ENCODE measurements around the gene SPAG8.

Gene SPAG8

GRCh38 chr9:35776018-35776417, 36.0 kb downstream of the SPAG8 start:
- no peak overlapping the region for H3K27ac ChIP-seq (ENCODE audit: low read depth, low read length)
- peaks cover 16% of the 10 kb centered on the region for H3K4me1 ChIP-seq (ENCODE audit: control insufficient read depth, low read length)
- H3K36me3 ChIP-seq (ENCODE audit: control insufficient read depth, low read length), result no peaks in the 10 kb centered on the region; the same call in 1 of the 2 replicates
- peak overlapping the region; percentile 10; the same call in 1 of the 2 replicates for H3K4me2 ChIP-seq (ENCODE audit: low read length)
- no peak overlapping the region for H3K4me3 ChIP-seq (ENCODE audit: low read length)
- H3K9me2 ChIP-seq (replicated peaks; ENCODE audit: control insufficient read depth, low read length), result no peaks in the 10 kb centered on the region
- H3F3A ChIP-seq (ENCODE audit: control insufficient read depth, insufficient read depth), result no peaks in the 10 kb centered on the region
- H3K27me3 ChIP-seq (ENCODE audit: control insufficient read depth, low read length), result no peaks in the 10 kb centered on the region
- no peaks in the 10 kb centered on the region for H4K20me1 ChIP-seq (ENCODE audit: control insufficient read depth, insufficient read depth, low read depth, low read length)
- no peaks in the 10 kb centered on the region for H3K79me2 ChIP-seq (ENCODE audit: control insufficient read depth, low read length)
- TF ChIP-seq EZH2phosphoT487 (IDR thresholded peaks at IDR 0.05; ENCODE audit: borderline replicate concordance, low read length) (no peak), CTCF (IDR thresholded peaks at IDR 0.05; ENCODE audit: low read depth, low read length, poor library complexity, severe bottlenecking) (no peak)
- H3K9me3 ChIP-seq (ENCODE audit: control insufficient read depth, insufficient read depth, low read length), result no peaks in the 10 kb centered on the region

GRCh38 chr9:35774907-35775635, 37.0 kb downstream of the SPAG8 start:
- H3K4me3 ChIP-seq (ENCODE audit: low read length), result no peak overlapping the region
- H3K9me3 ChIP-seq (ENCODE audit: control insufficient read depth, insufficient read depth, low read length), result no peaks in the 10 kb centered on the region
- TF ChIP-seq EZH2phosphoT487 (IDR thresholded peaks at IDR 0.05; ENCODE audit: borderline replicate concordance, low read length), result no peak
- H3K4me1 ChIP-seq (ENCODE audit: control insufficient read depth, low read length), result peaks cover 16% of the 10 kb centered on the region
- no peak overlapping the region for H3K27ac ChIP-seq (ENCODE audit: low read depth, low read length)
- no peaks in the 10 kb centered on the region for H3K79me2 ChIP-seq (ENCODE audit: control insufficient read depth, low read length)
- H3K27me3 ChIP-seq (ENCODE audit: control insufficient read depth, low read length), result no peaks in the 10 kb centered on the region
- H4K20me1 ChIP-seq (ENCODE audit: control insufficient read depth, insufficient read depth, low read depth, low read length), result no peaks in the 10 kb centered on the region
- no peak overlapping the region for H3K4me2 ChIP-seq (ENCODE audit: low read length)
- no peaks in the 10 kb centered on the region for H3F3A ChIP-seq (ENCODE audit: control insufficient read depth, insufficient read depth)
- no peaks in the 10 kb centered on the region; the same call in 1 of the 2 replicates for H3K36me3 ChIP-seq (ENCODE audit: control insufficient read depth, low read length)
- no peaks in the 10 kb centered on the region for H3K9me2 ChIP-seq (replicated peaks; ENCODE audit: control insufficient read depth, low read length)

GRCh38 chr9:35771943-35772342, 40.1 kb downstream of the SPAG8 start:
- no peak overlapping the region for H3K4me3 ChIP-seq (ENCODE audit: low read length)
- TF ChIP-seq CTCF (IDR thresholded peaks at IDR 0.05; ENCODE audit: low read depth, low read length, poor library complexity, severe bottlenecking) (no peak), EZH2phosphoT487 (IDR thresholded peaks at IDR 0.05; ENCODE audit: borderline replicate concordance, low read length) (no peak)
- H3K4me2 ChIP-seq (ENCODE audit: low read length), result no peak overlapping the region
- no peaks in the 10 kb centered on the region for H3K9me2 ChIP-seq (replicated peaks; ENCODE audit: control insufficient read depth, low read length)
- no peak overlapping the region for H3K27ac ChIP-seq (ENCODE audit: low read depth, low read length)
- H3K36me3 ChIP-seq (ENCODE audit: control insufficient read depth, low read length), result no peaks in the 10 kb centered on the region; the same call in 1 of the 2 replicates
- H3F3A ChIP-seq (ENCODE audit: control insufficient read depth, insufficient read depth), result no peaks in the 10 kb centered on the region
- H3K27me3 ChIP-seq (ENCODE audit: control insufficient read depth, low read length), result no peaks in the 10 kb centered on the region
- no peaks in the 10 kb centered on the region for H3K79me2 ChIP-seq (ENCODE audit: control insufficient read depth, low read length)
- H3K9me3 ChIP-seq (ENCODE audit: control insufficient read depth, insufficient read depth, low read length), result no peaks in the 10 kb centered on the region
- H4K20me1 ChIP-seq (ENCODE audit: control insufficient read depth, insufficient read depth, low read depth, low read length), result no peaks in the 10 kb centered on the region
- peaks cover 16% of the 10 kb centered on the region for H3K4me1 ChIP-seq (ENCODE audit: control insufficient read depth, low read length)

- Histone ChIP-seq H3K79me2 (ENCODE audit: control insufficient read depth, low read length) (no peaks in the 10 kb centered on the region), H3K9me3 (ENCODE audit: control insufficient read depth, insufficient read depth, low read length) (no peaks in the 10 kb centered on the region), H3K27ac (ENCODE audit: low read depth, low read length) (no peak overlapping the region), H3K4me3 (ENCODE audit: low read length) (no peak overlapping the region), H4K20me1 (ENCODE audit: control insufficient read depth, insufficient read depth, low read depth, low read length) (no peaks in the 10 kb centered on the region), H3K4me1 (ENCODE audit: control insufficient read depth, low read length) (peaks cover 16% of the 10 kb centered on the region), H3F3A (ENCODE audit: control insufficient read depth, insufficient read depth) (no peaks in the 10 kb centered on the region), H3K4me2 (ENCODE audit: low read length) (no peak overlapping the region), H3K9me2 (replicated peaks; ENCODE audit: control insufficient read depth, low read length) (no peaks in the 10 kb centered on the region), H3K36me3 (ENCODE audit: control insufficient read depth, low read length) (no peaks in the 10 kb centered on the region; the same call in 1 of the 2 replicates), H3K27me3 (ENCODE audit: control insufficient read depth, low read length) (no peaks in the 10 kb centered on the region)
- no peak for TF ChIP-seq CTCF (IDR thresholded peaks at IDR 0.05; ENCODE audit: low read depth, low read length, poor library complexity, severe bottlenecking)
- no peak for TF ChIP-seq EZH2phosphoT487 (IDR thresholded peaks at IDR 0.05; ENCODE audit: borderline replicate concordance, low read length)
Measured at GRCh38 chr9:35771534-35771933, 40.5 kb downstream of the SPAG8 start.

Measured in DOHH2 (cell line).